Measurements from ENCODE around the gene B3GAT1. TPM values are rescaled to one million over a fixed set of nuclear protein-coding genes. Genes with fewer than 3 reads are reported as not detected.

B3GAT1 gene
- total RNA-seq, 1 donor from 2014 or later = 3.5 TPM

- H3K36me3 Mint-ChIP-seq = no peaks in the 10 kb centered on the region
- no peak for TF ChIP-seq CTCF (conservative IDR thresholded peaks at IDR 0.05)
- H3K27ac Mint-ChIP-seq = no peak overlapping the region
- peaks cover 12% of the 10 kb centered on the region for H3K27me3 Mint-ChIP-seq
- H3K9me3 Mint-ChIP-seq = no peaks in the 10 kb centered on the region
- no peak for DNase-seq (ENCODE audit: extremely low spot score, unreplicated experiment)
- no peaks in the 10 kb centered on the region for H3K4me1 Mint-ChIP-seq (ENCODE audit: unreplicated experiment)
- no peak overlapping the region for H3K4me3 Mint-ChIP-seq
These were observed 20.4 kb downstream of the B3GAT1 start for GRCh38 chr11:134391656-134392055.

GRCh38 chr11:134390706-134391569 is 21.1 kb downstream of the B3GAT1 start:
- no peak for TF ChIP-seq CTCF (conservative IDR thresholded peaks at IDR 0.05)
- Mint-ChIP-seq H3K27me3 (peaks cover 17% of the 10 kb centered on the region), H3K36me3 (no peaks in the 10 kb centered on the region), H3K27ac (no peak overlapping the region), H3K9me3 (no peaks in the 10 kb centered on the region), H3K4me1 (ENCODE audit: unreplicated experiment) (no peaks in the 10 kb centered on the region), H3K4me3 (no peak overlapping the region)
- DNase-seq (ENCODE audit: extremely low spot score, unreplicated experiment) = no peak

- DNase-seq (ENCODE audit: extremely low spot score, unreplicated experiment) = no peak
- Mint-ChIP-seq H3K9me3 (no peaks in the 10 kb centered on the region), H3K36me3 (no peaks in the 10 kb centered on the region), H3K27ac (no peak overlapping the region), H3K4me3 (no peak overlapping the region), H3K27me3 (peaks cover 18% of the 10 kb centered on the region), H3K4me1 (ENCODE audit: unreplicated experiment) (no peaks in the 10 kb centered on the region)
- no peak for TF ChIP-seq CTCF (conservative IDR thresholded peaks at IDR 0.05)
These were observed 22.4 kb downstream of the B3GAT1 start for GRCh38 chr11:134389464-134390180.

- no peaks in the 10 kb centered on the region for H3K4me1 Mint-ChIP-seq (ENCODE audit: unreplicated experiment)
- H3K36me3 Mint-ChIP-seq = no peaks in the 10 kb centered on the region
- peaks cover 18% of the 10 kb centered on the region for H3K27me3 Mint-ChIP-seq
- H3K27ac Mint-ChIP-seq = no peak overlapping the region
- no peaks in the 10 kb centered on the region for H3K9me3 Mint-ChIP-seq
- TF ChIP-seq CTCF (conservative IDR thresholded peaks at IDR 0.05) = no peak
- H3K4me3 Mint-ChIP-seq = no peak overlapping the region
- DNase-seq (ENCODE audit: extremely low spot score, unreplicated experiment) = no peak
These were observed 23.5 kb downstream of the B3GAT1 start for GRCh38 chr11:134388590-134388989.

- DNase-seq (ENCODE audit: extremely low spot score, unreplicated experiment) = no peak
- Mint-ChIP-seq H3K4me3 (no peak overlapping the region), H3K27ac (no peak overlapping the region), H3K9me3 (no peaks in the 10 kb centered on the region), H3K27me3 (peaks cover 14% of the 10 kb centered on the region), H3K36me3 (no peaks in the 10 kb centered on the region), H3K4me1 (ENCODE audit: unreplicated experiment) (no peaks in the 10 kb centered on the region)
- no peak for TF ChIP-seq CTCF (conservative IDR thresholded peaks at IDR 0.05)
These were observed 24.5 kb downstream of the B3GAT1 start for GRCh38 chr11:134387501-134387900.

Data from type B pancreatic cell (in vitro differentiated cells).